ENCODE results near the gene SUGP1. TPM values are rescaled to one million over a fixed set of nuclear protein-coding genes. Genes with fewer than 3 reads are reported as not detected.

Gene SUGP1
- total RNA-seq, 1 experiment from 2014 or later, result 51.2 TPM

DNA sequence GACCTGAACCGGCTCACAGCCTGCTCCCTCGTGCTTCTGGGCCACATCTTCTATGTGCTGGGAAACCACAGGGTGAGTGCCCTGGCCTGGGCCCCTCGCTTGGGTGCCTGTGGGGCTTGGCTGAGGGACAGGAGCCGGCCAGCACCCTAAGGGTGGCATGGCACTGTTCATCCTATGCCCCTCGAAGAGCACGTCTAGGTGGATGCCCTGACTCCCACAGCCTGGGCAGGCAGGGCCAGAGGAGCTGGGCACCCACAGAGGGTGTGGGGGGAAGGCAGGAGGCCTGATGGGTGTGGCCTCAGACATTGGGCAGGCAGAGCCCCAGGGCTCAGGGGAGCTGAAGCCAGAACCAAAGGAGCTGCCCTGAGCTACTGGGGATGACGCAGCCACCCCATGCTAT, 29.1 kb upstream of the SUGP1 start:
- TF ChIP-seq CTCF (IDR thresholded peaks at IDR 0.05; ENCODE audit: insufficient read depth in 1 of 2, low read depth in 1 of 2, low read length in 1 of 2, severe bottlenecking in 1 of 2, unreplicated experiment in 1 of 2), result no peak
- no peaks in the 10 kb centered on the region for H3K27me3 Mint-ChIP-seq (ENCODE audit: insufficient read depth, unreplicated experiment)
- CTCF ChIA-PET, result no interaction called here
- intact Hi-C loops (cut with micrococcal nuclease; ENCODE audit: unreplicated experiment), result no loop called here
- Histone ChIP-seq H3K36me3 (ENCODE audit: control insufficient read depth, insufficient read depth, low read length) (peaks cover 3% of the 10 kb centered on the region), H3K27me3 (replicated peaks; ENCODE audit: control insufficient read depth, insufficient read depth, low read length) (no peaks in the 10 kb centered on the region), H3K9me3 (no peaks in the 10 kb centered on the region), H3K4me1 (no peaks in the 10 kb centered on the region), H3K4me3 (ENCODE audit: low read depth, low read length) (no peak overlapping the region)
- POLR2A ChIA-PET, result no interaction called here
- H3K36me3 Mint-ChIP-seq (ENCODE audit: insufficient read depth, unreplicated experiment), result peaks cover 69% of the 10 kb centered on the region
- DNase-seq, result no peak
- no peaks in the 10 kb centered on the region for H3K9me3 Mint-ChIP-seq (ENCODE audit: unreplicated experiment)
- no peaks in the 10 kb centered on the region for H3K4me1 Mint-ChIP-seq (ENCODE audit: low read depth, unreplicated experiment)
- no TSS peak for BruUV-seq (replicated peaks)
- no peak overlapping the region for H3K27ac Mint-ChIP-seq (ENCODE audit: unreplicated experiment)
- H3K4me3 Mint-ChIP-seq (ENCODE audit: unreplicated experiment), result no peak overlapping the region

DNA sequence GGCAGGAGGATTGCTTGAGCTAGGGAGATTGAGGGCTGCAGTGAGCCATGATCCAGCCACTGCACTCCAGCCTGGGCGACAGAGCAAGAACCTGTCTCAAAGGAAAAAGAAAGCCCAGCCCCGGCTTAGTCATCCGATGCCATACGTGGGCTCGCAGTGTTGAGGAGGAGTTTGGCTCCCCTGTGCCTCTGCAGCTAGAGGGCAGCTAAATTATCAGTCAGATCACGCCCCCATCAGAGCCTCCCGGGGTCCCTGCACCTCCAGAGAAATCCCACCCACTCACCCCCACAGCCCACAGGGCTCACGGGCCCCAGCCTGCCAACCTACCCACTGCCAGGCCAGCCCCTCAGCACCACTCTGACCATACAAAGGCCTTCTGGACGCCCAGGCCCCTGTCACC, 28.0 kb upstream of the SUGP1 start:
- H3K27me3 ChIP-seq (replicated peaks; ENCODE audit: control insufficient read depth, insufficient read depth, low read length), result no peaks in the 10 kb centered on the region
- BruUV-seq (replicated peaks), result no TSS peak
- no peak overlapping the region for H3K4me3 ChIP-seq (ENCODE audit: low read depth, low read length)
- no peak for DNase-seq
- Mint-ChIP-seq H3K27me3 (ENCODE audit: insufficient read depth, unreplicated experiment) (no peaks in the 10 kb centered on the region), H3K9me3 (ENCODE audit: unreplicated experiment) (no peaks in the 10 kb centered on the region), H3K27ac (ENCODE audit: unreplicated experiment) (no peak overlapping the region), H3K4me3 (ENCODE audit: unreplicated experiment) (no peak overlapping the region), H3K4me1 (ENCODE audit: low read depth, unreplicated experiment) (no peaks in the 10 kb centered on the region), H3K36me3 (ENCODE audit: insufficient read depth, unreplicated experiment) (peaks cover 62% of the 10 kb centered on the region)
- ChIA-PET CTCF (no interaction called here), POLR2A (no interaction called here)
- H3K4me1 ChIP-seq, result no peaks in the 10 kb centered on the region
- H3K9me3 ChIP-seq, result no peaks in the 10 kb centered on the region
- intact Hi-C loops (cut with micrococcal nuclease; ENCODE audit: unreplicated experiment), result no loop called here
- no peak for TF ChIP-seq CTCF (IDR thresholded peaks at IDR 0.05; ENCODE audit: insufficient read depth in 1 of 2, low read depth in 1 of 2, low read length in 1 of 2, severe bottlenecking in 1 of 2, unreplicated experiment in 1 of 2)
- H3K36me3 ChIP-seq (ENCODE audit: control insufficient read depth, insufficient read depth, low read length), result peaks cover 4% of the 10 kb centered on the region

GRCh38 chr19:19347401-19348110, 27.2 kb upstream of the SUGP1 start:
- no peak for DNase-seq
- no peaks in the 10 kb centered on the region for H3K4me1 ChIP-seq
- CTCF ChIA-PET, result interaction anchor here (0.7 kb wide), 1 partner anchor 69 kb away, joined by 3 read pairs; no protein-coding TSS in a partner anchor
- Mint-ChIP-seq H3K9me3 (ENCODE audit: unreplicated experiment) (no peaks in the 10 kb centered on the region), H3K4me1 (ENCODE audit: low read depth, unreplicated experiment) (no peaks in the 10 kb centered on the region), H3K36me3 (ENCODE audit: insufficient read depth, unreplicated experiment) (peaks cover 65% of the 10 kb centered on the region), H3K4me3 (ENCODE audit: unreplicated experiment) (no peak overlapping the region), H3K27ac (ENCODE audit: unreplicated experiment) (no peak overlapping the region), H3K27me3 (ENCODE audit: insufficient read depth, unreplicated experiment) (no peaks in the 10 kb centered on the region)
- no TSS peak for BruUV-seq (replicated peaks)
- H3K4me3 ChIP-seq (ENCODE audit: low read depth, low read length), result no peak overlapping the region
- no peaks in the 10 kb centered on the region for H3K9me3 ChIP-seq
- TF ChIP-seq CTCF (IDR thresholded peaks at IDR 0.05; ENCODE audit: insufficient read depth in 1 of 2, low read depth in 1 of 2, low read length in 1 of 2, severe bottlenecking in 1 of 2, unreplicated experiment in 1 of 2), result no peak
- POLR2A ChIA-PET, result interaction anchor here (0.5 kb wide), 1 partner anchor 17 kb away, joined by 3 read pairs; no protein-coding TSS in a partner anchor
- peaks cover 5% of the 10 kb centered on the region for H3K36me3 ChIP-seq (ENCODE audit: control insufficient read depth, insufficient read depth, low read length)
- H3K27me3 ChIP-seq (replicated peaks; ENCODE audit: control insufficient read depth, insufficient read depth, low read length), result no peaks in the 10 kb centered on the region
- intact Hi-C loops (cut with micrococcal nuclease; ENCODE audit: unreplicated experiment), result no loop called here

All from Caco-2 (cell line).